ENCODE data around the gene LGALS9C. TPM values are rescaled to one million over a fixed set of nuclear protein-coding genes. Genes with fewer than 3 reads are reported as not detected.
"Not testable (repeated sequence)": the region's sequence is repeated elsewhere in the genome, so short reads cannot be mapped to it uniquely, and the experiment has no call there.

The LGALS9C gene
- total and polyA plus RNA-seq, 4 donors: 0.64 to 2.1 (median 1.7) TPM; not detected in 1

GRCh38 chr17:18487633-18488032 is 11.0 kb downstream of the LGALS9C start:
- not testable (repeated sequence) for ATAC-seq (ENCODE audit: insufficient read depth, low FRiP score); H3K9ac ChIP-seq (ENCODE audit: insufficient read depth in 1 of 2, low read length in 2 of 2); H3K36me3 ChIP-seq (ENCODE audit: control insufficient read depth in 4 of 4, insufficient read depth in 4 of 4, low read length in 4 of 4); H3K9me3 ChIP-seq (ENCODE audit: control insufficient read depth in 4 of 4, insufficient read depth in 3 of 4, low read length in 3 of 4); H3K27me3 ChIP-seq (ENCODE audit: control insufficient read depth in 3 of 3, insufficient read depth in 3 of 3, low read length in 2 of 3); H3K4me3 ChIP-seq; H3K4me1 ChIP-seq (ENCODE audit: control insufficient read depth in 5 of 5, insufficient read depth in 5 of 5, low read length in 5 of 5); H3K27ac ChIP-seq (ENCODE audit: low read depth in 1 of 2, low read length in 1 of 2); DNase-seq
- WGBS, 2 donors: 80 to 91% methylated on average over 2 to 3 of the region's 10 CpGs

- 84 to 98% methylated on average over 8 to 13 of the region's 15 CpGs for WGBS, 2 donors
- H3K4me1 ChIP-seq (ENCODE audit: control insufficient read depth in 5 of 5, insufficient read depth in 5 of 5, low read length in 5 of 5); DNase-seq; H3K9ac ChIP-seq (ENCODE audit: insufficient read depth in 1 of 2, low read length in 2 of 2); H3K27ac ChIP-seq (ENCODE audit: low read depth in 1 of 2, low read length in 1 of 2); H3K4me3 ChIP-seq; H3K9me3 ChIP-seq (ENCODE audit: control insufficient read depth in 4 of 4, insufficient read depth in 3 of 4, low read length in 3 of 4); H3K27me3 ChIP-seq (ENCODE audit: control insufficient read depth in 3 of 3, insufficient read depth in 3 of 3, low read length in 2 of 3); H3K36me3 ChIP-seq (ENCODE audit: control insufficient read depth in 4 of 4, insufficient read depth in 4 of 4, low read length in 4 of 4); ATAC-seq (ENCODE audit: insufficient read depth, low FRiP score): not testable (repeated sequence)
Observed at GRCh38 chr17:18488622-18489021, 12.0 kb downstream of the LGALS9C start.

GRCh38 chr17:18490016-18490415 is 13.4 kb downstream of the LGALS9C start:
- not testable (repeated sequence) for H3K36me3 ChIP-seq (ENCODE audit: control insufficient read depth in 4 of 4, insufficient read depth in 4 of 4, low read length in 4 of 4); H3K27me3 ChIP-seq (ENCODE audit: control insufficient read depth in 3 of 3, insufficient read depth in 3 of 3, low read length in 2 of 3); ATAC-seq (ENCODE audit: insufficient read depth, low FRiP score); H3K9me3 ChIP-seq (ENCODE audit: control insufficient read depth in 4 of 4, insufficient read depth in 3 of 4, low read length in 3 of 4); H3K4me1 ChIP-seq (ENCODE audit: control insufficient read depth in 5 of 5, insufficient read depth in 5 of 5, low read length in 5 of 5); H3K4me3 ChIP-seq; H3K27ac ChIP-seq (ENCODE audit: low read depth in 1 of 2, low read length in 1 of 2); DNase-seq; H3K9ac ChIP-seq (ENCODE audit: insufficient read depth in 1 of 2, low read length in 2 of 2)
- WGBS, 2 donors: 63 to 79% methylated on average over 2 to 3 of the region's 7 CpGs

GRCh38 chr17:18492712-18493480 is 16.3 kb downstream of the LGALS9C start:
- not testable (repeated sequence) for H3K27me3 ChIP-seq (ENCODE audit: control insufficient read depth in 3 of 3, insufficient read depth in 3 of 3, low read length in 2 of 3); H3K9ac ChIP-seq (ENCODE audit: insufficient read depth in 1 of 2, low read length in 2 of 2); ATAC-seq (ENCODE audit: insufficient read depth, low FRiP score); H3K4me3 ChIP-seq; H3K4me1 ChIP-seq (ENCODE audit: control insufficient read depth in 5 of 5, insufficient read depth in 5 of 5, low read length in 5 of 5); H3K27ac ChIP-seq (ENCODE audit: low read depth in 1 of 2, low read length in 1 of 2); H3K36me3 ChIP-seq (ENCODE audit: control insufficient read depth in 4 of 4, insufficient read depth in 4 of 4, low read length in 4 of 4); H3K9me3 ChIP-seq (ENCODE audit: control insufficient read depth in 4 of 4, insufficient read depth in 3 of 4, low read length in 3 of 4)
- DNase-seq: peak in 2 of 3 donors; percentile 0 to 19
- 29 to 42% methylated on average over 5 to 13 of the region's 23 CpGs for WGBS, 2 donors

GRCh38 chr17:18494250-18494768 is 17.7 kb downstream of the LGALS9C start:
- not testable (repeated sequence) for H3K4me3 ChIP-seq; H3K27ac ChIP-seq (ENCODE audit: low read depth in 1 of 2, low read length in 1 of 2); H3K4me1 ChIP-seq (ENCODE audit: control insufficient read depth in 5 of 5, insufficient read depth in 5 of 5, low read length in 5 of 5); H3K9ac ChIP-seq (ENCODE audit: insufficient read depth in 1 of 2, low read length in 2 of 2); H3K36me3 ChIP-seq (ENCODE audit: control insufficient read depth in 4 of 4, insufficient read depth in 4 of 4, low read length in 4 of 4); DNase-seq; H3K27me3 ChIP-seq (ENCODE audit: control insufficient read depth in 3 of 3, insufficient read depth in 3 of 3, low read length in 2 of 3); H3K9me3 ChIP-seq (ENCODE audit: control insufficient read depth in 4 of 4, insufficient read depth in 3 of 4, low read length in 3 of 4); ATAC-seq (ENCODE audit: insufficient read depth, low FRiP score)
- 73 to 79% methylated on average over 5 to 10 of the region's 13 CpGs for WGBS, 2 donors

GRCh38 chr17:18497044-18497443 is 20.5 kb downstream of the LGALS9C start:
- not testable (repeated sequence) for ATAC-seq (ENCODE audit: insufficient read depth, low FRiP score); DNase-seq; H3K27me3 ChIP-seq (ENCODE audit: control insufficient read depth in 3 of 3, insufficient read depth in 3 of 3, low read length in 2 of 3); H3K4me1 ChIP-seq (ENCODE audit: control insufficient read depth in 5 of 5, insufficient read depth in 5 of 5, low read length in 5 of 5); H3K9me3 ChIP-seq (ENCODE audit: control insufficient read depth in 4 of 4, insufficient read depth in 3 of 4, low read length in 3 of 4); H3K9ac ChIP-seq (ENCODE audit: insufficient read depth in 1 of 2, low read length in 2 of 2); H3K36me3 ChIP-seq (ENCODE audit: control insufficient read depth in 4 of 4, insufficient read depth in 4 of 4, low read length in 4 of 4); H3K4me3 ChIP-seq; H3K27ac ChIP-seq (ENCODE audit: low read depth in 1 of 2, low read length in 1 of 2)
- 53 to 66% methylated on average over 6 of the region's 6 CpGs for WGBS, 2 donors

- not testable (repeated sequence) for DNase-seq; H3K27me3 ChIP-seq (ENCODE audit: control insufficient read depth in 3 of 3, insufficient read depth in 3 of 3, low read length in 2 of 3); H3K27ac ChIP-seq (ENCODE audit: low read depth in 1 of 2, low read length in 1 of 2); H3K4me3 ChIP-seq; H3K36me3 ChIP-seq (ENCODE audit: control insufficient read depth in 4 of 4, insufficient read depth in 4 of 4, low read length in 4 of 4); H3K4me1 ChIP-seq (ENCODE audit: control insufficient read depth in 5 of 5, insufficient read depth in 5 of 5, low read length in 5 of 5); H3K9me3 ChIP-seq (ENCODE audit: control insufficient read depth in 4 of 4, insufficient read depth in 3 of 4, low read length in 3 of 4); H3K9ac ChIP-seq (ENCODE audit: insufficient read depth in 1 of 2, low read length in 2 of 2); ATAC-seq (ENCODE audit: insufficient read depth, low FRiP score)
- WGBS, 2 donors: 71 to 78% methylated on average over 2 of the region's 6 CpGs
Observed at GRCh38 chr17:18499100-18499499, 22.5 kb downstream of the LGALS9C start.

- not testable (repeated sequence) for DNase-seq; H3K9me3 ChIP-seq (ENCODE audit: control insufficient read depth in 4 of 4, insufficient read depth in 3 of 4, low read length in 3 of 4); H3K36me3 ChIP-seq (ENCODE audit: control insufficient read depth in 4 of 4, insufficient read depth in 4 of 4, low read length in 4 of 4); H3K4me1 ChIP-seq (ENCODE audit: control insufficient read depth in 5 of 5, insufficient read depth in 5 of 5, low read length in 5 of 5); ATAC-seq (ENCODE audit: insufficient read depth, low FRiP score); H3K27me3 ChIP-seq (ENCODE audit: control insufficient read depth in 3 of 3, insufficient read depth in 3 of 3, low read length in 2 of 3); H3K27ac ChIP-seq (ENCODE audit: low read depth in 1 of 2, low read length in 1 of 2); H3K4me3 ChIP-seq; H3K9ac ChIP-seq (ENCODE audit: insufficient read depth in 1 of 2, low read length in 2 of 2)
- 86 to 92% methylated on average over 4 to 15 of the region's 15 CpGs for WGBS, 2 donors
Observed at GRCh38 chr17:18499756-18500155, 23.2 kb downstream of the LGALS9C start.

All from lung (tissue), 10 donors.